GM19328 (cell line): Measurements from ENCODE around the gene ADGRF4.

ENCODE experiments used
- ATAC-seq: cut with Tn5 transposase; IDR thresholded peaks from one replicate; pipeline ENCODE4 v1.9.1; 2021; ENCODE audit warnings: mild to moderate bottlenecking, moderate library complexity; ENCODE audit not compliant: unreplicated experiment

The ADGRF4 gene

DNA sequence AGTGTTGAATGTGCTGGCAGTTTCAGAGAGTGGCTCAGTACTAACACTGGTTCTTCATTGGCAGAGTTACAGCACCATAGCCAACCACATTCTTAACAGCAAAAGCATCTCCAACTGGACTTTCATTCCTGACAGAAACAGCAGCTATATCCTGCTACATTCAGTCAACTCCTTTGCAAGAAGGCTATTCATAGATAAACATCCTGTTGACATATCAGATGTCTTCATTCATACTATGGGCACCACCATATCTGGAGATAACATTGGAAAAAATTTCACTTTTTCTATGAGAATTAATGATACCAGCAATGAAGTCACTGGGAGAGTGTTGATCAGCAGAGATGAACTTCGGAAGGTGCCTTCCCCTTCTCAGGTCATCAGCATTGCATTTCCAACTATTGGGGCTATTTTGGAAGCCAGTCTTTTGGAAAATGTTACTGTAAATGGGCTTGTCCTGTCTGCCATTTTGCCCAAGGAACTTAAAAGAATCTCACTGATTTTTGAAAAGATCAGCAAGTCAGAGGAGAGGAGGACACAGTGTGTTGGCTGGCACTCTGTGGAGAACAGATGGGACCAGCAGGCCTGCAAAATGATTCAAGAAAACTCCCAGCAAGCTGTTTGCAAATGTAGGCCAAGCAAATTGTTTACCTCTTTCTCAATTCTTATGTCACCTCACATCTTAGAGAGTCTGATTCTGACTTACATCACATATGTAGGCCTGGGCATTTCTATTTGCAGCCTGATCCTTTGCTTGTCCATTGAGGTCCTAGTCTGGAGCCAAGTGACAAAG is 17.0 kb upstream of the ADGRF4 start:
- no peak for ATAC-seq

DNA sequence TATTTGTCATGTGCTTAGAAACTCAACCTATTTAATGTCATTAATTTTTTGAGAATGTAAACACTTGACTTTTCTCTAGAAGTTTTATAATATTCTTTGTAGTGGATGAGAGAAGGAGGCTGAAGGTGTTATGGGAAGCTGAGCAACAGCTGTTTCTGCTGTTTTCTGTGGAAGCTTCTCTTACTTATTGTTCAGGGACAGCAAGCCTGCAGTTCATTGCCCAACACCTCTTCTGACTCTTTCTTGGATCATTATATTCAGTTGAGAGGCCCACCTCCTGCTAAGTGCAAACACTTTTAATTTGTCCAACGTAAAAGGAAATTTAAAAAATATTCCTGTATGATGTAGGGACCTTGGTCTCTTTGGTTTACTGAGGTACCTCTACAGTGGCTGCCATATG is 12.0 kb upstream of the ADGRF4 start:
- ATAC-seq = no peak

DNA sequence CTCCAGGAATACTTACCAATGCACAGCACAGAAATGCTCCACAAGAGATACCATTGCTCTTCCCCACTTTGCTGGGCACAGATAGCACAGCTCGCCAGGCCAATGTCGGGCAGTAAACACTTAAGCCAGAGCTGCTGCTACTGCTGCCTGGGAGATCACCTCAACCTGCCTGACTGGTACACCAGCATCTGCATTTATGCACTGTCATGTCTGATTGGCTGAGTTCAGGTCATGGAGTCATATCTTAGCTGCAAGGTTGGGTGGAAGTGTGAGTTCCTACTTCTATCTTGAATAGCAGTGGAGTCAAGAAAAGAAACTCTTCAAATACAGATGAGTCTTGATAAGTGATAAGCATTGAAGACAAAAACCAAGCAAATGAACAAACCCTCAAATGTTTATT is 10.9 kb upstream of the ADGRF4 start:
- ATAC-seq = no peak

DNA sequence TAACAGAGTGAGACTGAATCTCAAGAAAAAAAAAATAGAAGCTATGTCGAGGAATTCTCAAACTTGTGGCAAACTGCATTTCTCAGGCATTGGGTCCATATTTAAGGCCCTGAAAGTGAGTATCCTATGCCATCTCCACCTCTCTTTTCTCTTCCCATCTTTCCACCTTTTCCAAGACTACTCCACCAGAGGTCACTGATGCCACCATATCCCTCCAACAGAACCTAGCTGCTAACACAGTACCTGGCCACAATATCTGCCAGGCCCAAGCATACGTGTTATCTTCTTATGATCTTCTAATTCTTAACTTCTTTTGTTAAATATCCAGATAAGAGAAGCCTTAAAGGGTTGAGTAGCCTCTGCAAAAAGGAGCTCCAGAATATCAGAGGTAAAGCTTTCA is 8.2 kb upstream of the ADGRF4 start:
- no peak for ATAC-seq

DNA sequence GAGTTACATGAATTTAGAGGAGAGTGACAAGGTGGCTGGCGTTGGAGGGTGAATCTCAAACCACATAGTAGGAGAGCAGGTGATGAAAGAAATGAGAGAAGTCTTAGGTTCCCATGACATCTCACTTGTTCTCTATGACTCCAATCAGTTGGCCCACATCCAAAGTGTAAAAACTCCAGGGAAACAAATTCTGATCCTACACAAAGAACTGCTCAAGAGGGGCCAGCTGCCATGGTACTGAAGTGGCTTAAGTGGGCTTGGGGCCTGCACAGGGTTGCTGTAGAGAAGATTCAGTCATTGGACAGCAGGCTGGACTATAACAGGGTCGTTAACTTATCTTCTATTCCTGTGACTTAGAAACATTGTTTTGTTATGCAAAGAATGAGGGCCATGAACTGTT is 7.6 kb upstream of the ADGRF4 start:
- no peak for ATAC-seq

DNA sequence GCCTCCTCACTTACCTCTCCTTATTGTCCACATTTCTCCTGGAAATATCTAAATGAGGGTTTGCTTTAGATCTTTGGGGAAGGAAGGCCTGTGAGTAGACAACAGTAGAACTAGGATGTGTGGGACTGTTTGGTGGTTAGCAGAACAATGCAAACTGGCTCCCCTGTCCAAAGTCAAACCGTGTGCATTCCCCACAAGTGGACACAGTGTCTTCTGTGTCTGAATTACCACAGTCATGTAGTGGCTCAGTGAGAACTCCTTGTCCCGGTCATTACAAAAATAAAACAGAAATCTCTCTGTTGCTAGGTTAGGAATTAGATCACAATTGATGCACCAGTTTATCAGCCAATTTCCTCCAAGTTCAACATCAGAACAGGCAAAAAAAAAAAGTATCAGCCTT is 455 bp upstream of the ADGRF4 start:
- ATAC-seq = no peak

DNA sequence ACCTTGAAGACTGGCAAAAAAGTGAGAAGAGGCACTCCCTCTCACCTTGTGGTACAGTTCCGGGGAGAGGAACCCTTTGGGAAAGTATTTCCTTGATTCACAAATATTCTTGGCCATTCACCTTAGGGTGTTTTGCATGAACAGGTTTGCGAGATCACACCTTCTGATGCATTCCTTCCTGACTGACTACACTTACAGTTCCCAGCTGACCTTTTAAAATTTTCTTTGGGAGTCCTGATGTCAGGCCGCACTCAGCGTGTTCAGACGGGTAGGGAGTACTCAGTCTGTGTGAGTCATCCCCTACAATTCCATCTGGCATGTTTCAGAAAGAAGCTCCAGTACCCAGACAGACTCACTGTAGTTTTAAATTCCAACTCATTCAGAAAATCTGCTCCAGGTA is 1.7 kb downstream of the ADGRF4 start:
- no peak for ATAC-seq

DNA sequence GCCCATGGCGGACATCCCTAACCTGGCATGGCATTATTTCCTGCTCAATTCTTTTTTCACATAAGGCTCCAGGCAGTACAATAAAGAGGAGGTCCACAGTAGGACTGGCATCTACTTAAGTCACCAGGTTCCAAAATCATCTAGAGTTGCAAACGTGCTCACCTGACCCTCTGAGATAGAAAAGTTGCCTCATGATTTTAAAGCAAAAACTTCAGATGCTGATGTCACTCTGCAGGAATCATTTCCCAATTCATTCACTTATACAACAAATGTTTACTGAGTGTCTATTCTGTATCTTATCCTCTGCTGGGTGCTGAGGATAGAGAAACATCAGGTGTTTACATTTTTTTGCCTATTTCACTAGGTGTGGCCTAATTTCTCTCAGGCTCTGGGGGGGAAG is 2.2 kb downstream of the ADGRF4 start:
- no peak for ATAC-seq

DNA sequence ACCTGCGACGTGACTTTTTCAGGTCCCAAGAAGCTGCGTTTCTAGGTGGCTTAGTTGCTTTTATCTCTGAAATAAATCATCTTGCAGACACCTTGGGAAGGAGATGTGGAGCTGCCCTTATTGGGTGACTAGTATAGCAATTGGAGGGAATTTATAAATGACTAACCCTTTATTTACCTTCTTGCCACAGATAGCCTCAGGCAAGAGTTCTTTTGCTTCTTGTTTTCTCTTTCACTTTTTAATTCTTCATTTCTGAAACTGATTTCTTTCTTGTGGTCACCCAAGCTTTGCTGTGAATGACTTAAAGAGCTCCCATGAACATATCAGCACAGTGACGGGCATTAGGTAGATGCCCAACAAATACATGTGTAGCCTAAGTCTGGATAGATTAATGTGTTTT is 3.0 kb downstream of the ADGRF4 start:
- peak; percentile 75 for ATAC-seq

DNA sequence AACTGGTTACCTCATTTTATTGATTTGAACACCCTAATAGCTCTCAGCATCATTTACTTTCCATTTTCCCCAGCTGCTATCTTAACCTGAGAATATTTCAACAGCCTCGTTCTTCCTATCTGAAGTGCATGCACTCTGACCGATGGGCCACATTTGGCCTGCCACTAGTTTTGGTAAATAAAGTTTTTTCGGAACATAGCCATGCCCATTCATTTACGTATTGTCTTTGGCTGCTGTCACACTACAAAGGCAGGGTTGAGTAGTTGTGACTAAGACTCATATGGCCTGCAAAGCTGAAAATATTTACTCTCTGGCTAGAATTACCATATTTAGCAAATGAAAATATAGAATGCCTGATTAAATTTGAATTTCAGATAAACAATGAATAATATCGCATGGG is 10.8 kb downstream of the ADGRF4 start:
- ATAC-seq = no peak

DNA sequence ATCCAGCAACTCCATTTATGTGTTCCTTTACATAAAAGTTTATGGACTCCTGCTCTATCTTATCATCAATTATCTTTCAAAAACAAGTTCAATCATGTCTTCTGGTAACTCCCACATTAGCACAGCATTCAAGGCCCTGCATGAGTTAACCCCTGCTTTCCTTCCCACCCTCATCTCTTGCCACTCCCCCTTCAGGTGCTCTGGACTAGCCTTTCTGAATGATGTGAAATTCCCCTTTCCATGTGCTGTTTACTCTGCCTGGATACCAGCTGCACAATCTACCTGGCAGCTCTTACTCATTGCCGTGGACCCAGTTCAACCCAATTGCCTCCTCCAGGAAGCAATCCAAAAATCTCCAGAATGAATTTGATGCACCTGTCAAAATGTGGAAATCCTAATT is 11.9 kb downstream of the ADGRF4 start:
- no peak for ATAC-seq

DNA sequence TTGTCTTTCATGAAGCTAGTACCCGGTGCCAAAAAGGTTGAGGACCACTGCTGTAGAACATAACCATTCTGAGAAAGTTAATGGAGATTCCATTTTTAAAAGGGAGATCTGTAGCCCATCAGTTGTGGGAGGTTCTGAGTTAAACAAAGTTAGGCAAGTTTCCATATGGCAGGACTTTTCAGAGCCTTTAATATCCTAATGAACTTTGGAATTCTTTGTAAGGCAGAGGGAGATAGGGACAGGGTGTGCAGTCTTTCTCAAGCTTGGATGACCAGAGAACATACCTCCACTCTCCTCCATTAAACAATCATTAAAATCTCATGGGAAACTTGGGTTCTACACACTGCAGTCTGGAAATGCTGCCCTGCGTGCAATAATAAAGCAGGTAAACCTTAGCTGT is 14.8 kb downstream of the ADGRF4 start:
- no peak for ATAC-seq

DNA sequence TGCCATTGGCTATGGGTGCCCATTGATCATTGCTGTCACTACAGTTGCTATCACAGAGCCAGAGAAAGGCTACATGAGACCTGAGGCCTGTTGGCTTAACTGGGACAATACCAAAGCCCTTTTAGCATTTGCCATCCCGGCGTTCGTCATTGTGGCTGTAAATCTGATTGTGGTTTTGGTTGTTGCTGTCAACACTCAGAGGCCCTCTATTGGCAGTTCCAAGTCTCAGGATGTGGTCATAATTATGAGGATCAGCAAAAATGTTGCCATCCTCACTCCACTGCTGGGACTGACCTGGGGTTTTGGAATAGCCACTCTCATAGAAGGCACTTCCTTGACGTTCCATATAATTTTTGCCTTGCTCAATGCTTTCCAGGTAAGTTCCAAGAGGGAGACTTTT is 16.4 kb downstream of the ADGRF4 start:
- no peak for ATAC-seq

DNA sequence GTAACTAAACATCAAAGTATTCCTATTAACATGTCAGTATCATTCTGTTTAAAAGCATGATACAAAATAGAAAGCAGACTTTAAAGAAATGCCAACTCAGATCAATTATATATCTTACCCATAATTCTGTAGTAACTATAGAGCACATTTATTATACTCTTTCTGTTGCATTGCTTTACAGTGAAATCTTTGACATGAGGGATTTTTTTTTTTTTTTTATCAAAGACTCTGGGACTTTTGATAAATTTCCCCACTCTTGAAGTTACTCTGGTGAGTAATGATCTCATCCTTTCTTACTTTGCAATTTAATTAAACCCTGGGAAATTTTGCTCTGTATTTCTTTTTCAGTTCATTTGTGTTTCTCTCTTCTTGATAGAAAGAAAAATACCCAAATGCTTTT is 17.4 kb downstream of the ADGRF4 start:
- ATAC-seq = no peak

DNA sequence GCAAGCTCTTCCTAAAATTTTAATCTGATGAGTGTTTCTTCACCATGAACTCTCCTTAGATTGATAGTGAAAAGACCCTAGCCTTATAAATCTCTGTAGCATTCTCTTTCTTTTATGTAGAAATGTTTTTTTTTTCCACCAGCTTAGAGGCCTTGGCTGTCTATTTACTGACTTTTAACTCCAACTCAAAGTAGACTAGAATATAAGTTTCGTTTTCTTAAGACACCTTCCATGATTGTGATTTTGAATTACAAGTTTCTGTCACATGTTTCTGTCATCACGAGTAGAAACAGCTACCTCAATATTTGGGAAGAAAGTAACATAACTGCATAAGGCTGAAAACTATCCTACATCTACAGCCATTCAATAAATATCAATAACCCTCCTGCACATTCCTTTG is 17.8 kb downstream of the ADGRF4 start:
- ATAC-seq = no peak

DNA sequence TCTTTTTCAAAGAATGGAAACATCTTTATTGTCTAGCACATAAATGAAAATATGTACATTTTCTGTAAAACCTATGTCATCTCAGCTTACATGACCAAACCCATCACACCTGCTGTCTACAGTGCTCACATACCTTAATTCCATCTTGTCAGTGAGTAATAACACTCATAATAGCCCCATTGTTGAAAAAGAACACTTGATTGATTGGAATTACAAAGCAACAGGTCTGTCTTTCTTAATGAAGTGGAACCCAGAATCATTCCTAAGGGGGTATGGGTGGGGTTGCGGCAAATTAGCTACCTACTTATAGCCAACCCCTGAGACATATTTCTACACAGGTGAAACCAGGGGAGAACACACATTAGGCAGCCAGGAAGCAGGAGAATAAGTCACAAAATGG is 20.2 kb downstream of the ADGRF4 start:
- ATAC-seq = no peak

DNA sequence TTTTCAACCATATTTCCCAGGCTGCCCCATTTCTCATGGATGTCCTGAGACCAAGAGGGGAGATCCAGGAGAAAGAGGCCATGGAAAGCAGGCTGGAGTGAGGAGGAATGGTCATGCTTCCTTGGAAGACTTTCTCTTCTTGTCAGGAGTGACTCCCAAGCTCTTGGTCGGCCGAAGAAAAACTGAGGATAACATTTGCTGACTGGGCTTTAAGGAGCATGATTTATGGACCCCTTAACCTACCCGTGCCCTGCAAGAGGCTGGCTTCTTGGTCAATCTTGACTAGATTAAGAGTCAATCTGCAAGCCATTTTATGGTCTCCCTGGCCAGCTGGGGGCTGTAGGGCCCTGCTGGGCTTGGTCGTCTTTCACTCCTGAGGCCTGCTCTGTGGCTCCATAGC is 22.8 kb downstream of the ADGRF4 start:
- no peak for ATAC-seq

DNA sequence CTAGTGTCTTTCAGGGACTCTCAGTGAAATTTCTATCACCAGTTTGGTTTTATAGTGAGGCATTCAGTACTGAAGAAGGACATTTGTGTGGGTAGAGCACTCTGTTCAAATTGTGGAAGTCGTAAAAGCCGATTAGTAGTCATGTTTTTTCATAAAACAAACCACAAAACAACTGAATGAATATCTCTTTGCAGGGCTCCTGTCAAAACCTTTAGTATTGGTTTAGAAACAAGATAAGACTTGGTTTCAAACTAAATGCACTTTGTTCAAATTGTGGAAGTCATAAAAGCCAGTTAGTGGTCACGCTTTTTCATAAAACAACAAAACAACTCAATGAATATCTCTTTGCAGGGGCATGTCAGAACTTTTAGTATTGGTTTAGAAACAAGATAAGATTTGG is 23.8 kb downstream of the ADGRF4 start:
- no peak for ATAC-seq

DNA sequence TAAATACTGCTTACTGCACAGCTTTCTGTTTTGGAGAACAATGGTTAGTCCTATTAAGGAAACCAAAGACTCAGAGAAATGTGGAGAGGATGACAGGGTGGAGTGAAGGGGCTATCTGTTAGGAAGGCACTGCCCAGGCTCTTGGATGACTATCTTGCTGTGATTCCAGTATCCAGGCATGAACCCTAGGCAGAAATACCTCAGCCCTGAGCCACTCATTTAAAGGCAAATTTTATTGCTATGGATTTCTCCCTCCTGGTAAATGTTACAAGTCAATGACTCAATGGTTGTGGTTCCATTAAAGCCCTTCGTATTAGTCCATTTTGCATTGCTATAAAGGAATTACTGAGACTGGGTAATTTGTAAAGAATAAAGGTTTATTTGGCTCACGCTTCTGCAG is 25.9 kb downstream of the ADGRF4 start:
- ATAC-seq = no peak

DNA sequence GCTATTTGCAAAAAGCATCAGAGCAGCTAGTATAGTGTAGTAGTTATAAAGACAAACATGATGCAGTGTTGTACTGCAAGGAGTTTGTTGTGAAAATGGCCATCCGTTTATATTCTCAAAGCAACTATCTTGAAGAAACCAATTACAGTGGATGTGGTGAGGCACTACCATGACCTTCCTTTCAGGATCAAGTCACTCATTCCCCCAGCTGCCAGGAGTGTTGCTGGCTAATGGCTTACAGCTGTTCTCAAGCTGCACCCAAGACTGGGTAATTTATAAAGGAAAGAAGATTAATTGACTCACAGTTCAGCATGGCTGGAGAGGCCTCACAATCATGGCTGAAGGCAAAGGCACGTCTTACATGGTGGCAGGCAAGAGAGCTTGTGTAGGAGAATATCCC is 29.0 kb downstream of the ADGRF4 start:
- ATAC-seq = no peak

DNA sequence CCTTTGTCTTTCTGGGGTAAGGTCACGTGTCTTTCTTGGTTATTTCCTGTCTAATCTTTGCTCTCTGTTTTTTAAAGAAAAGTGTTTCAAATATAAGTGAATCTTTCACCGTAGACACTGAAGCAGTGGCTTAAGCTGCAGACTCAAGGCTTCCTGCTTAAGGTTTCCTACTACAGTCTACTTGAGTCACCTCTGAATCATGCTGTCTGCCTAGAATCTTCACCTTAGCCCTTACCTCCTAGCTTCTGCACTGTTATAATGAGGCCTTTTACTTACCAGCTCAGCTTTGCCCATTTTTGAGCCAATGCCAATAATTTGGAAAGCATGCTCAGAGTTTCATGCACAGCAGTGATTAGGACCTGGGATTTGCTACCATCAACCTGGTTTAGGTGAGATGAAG is 30.6 kb downstream of the ADGRF4 start:
- no peak for ATAC-seq

DNA sequence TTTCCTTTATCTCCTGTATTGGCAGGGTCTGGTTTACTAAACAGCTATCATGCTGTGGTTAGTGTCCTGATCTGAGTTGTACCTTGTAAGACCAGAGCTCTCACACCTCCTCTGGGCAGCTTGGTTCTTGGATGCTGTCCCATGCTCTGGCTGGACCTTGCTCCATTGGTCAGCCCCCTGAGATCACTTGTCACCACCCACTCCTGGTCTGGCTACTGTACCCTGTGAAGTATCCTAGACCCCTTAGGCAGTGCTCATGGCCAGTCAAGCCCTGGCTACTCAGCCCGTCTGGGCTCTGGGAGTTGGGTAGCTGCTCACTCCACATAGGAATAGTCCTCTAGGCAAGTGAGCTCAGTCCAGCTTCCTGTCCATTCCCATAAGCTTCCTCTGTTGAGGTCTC is 31.1 kb downstream of the ADGRF4 start:
- no peak for ATAC-seq

DNA sequence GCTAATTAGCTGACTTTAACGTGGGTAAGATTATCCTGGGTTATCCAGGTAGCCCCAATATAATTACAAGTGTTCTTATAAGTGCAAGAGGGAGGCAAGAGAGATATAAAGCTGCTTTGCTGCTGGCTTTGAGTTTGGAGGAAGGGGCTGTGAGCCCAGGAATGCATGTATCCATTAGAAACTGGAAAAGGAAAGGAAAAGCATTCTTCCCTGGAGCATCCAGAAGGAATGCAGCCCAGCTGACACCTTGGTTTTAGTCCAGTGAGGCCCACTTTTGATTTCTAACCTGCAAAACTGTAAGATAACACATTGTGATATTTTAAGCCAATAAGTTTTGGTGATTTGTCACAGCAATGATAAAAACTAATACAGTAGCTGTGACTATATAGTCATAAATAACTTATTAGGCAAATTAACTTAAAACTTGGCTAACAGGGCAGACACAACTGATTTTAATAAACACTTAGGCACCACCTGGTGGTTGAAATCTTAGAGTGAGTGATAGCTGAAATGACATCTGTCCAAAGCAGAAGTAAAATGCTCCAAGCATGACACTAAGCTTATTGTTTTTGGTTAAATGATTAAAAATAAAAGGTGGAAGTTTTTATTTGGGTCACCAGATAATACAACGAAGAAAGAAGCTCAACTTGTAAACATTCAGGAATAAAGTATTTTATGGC is 35.6 kb downstream of the ADGRF4 start:
- ATAC-seq = peak; percentile 62
